ENCODE data around the gene OR8G1.
"Not testable (repeated sequence)": the region's sequence is repeated elsewhere in the genome, so short reads cannot be mapped to it uniquely, and the experiment has no call there.

OR8G1 gene

GRCh38 chr11:124240621-124241397 lies at the start of gene OR8G1:
TSS of gene OR8G1 (plus strand) at chr11:124241095. CDS start at chr11:124249676, 8,581 bp downstream.
- no peak for DNase-seq (ENCODE audit: low read depth)

- DNase-seq (ENCODE audit: low read depth), result no peak
These were observed 47.5 kb upstream of the OR8G1 start for GRCh38 chr11:124193221-124194010.

GRCh38 chr11:124194293-124195188 lies 46.4 kb upstream of the OR8G1 start:
- no peak for DNase-seq (ENCODE audit: low read depth)

- peak; percentile 8 for DNase-seq (ENCODE audit: low read depth)
These were observed 45.6 kb upstream of the OR8G1 start for GRCh38 chr11:124195189-124195734.

GRCh38 chr11:124197999-124198398 lies 42.9 kb upstream of the OR8G1 start:
- DNase-seq (ENCODE audit: low read depth), result no peak

GRCh38 chr11:124198897-124199296 lies 42.0 kb upstream of the OR8G1 start:
- no peak for DNase-seq (ENCODE audit: low read depth)

- DNase-seq (ENCODE audit: low read depth), result no peak
These were observed 41.2 kb upstream of the OR8G1 start for GRCh38 chr11:124199702-124200101.

GRCh38 chr11:124200671-124201070 lies 40.2 kb upstream of the OR8G1 start:
- no peak for DNase-seq (ENCODE audit: low read depth)

GRCh38 chr11:124202951-124203350 lies 37.9 kb upstream of the OR8G1 start:
- DNase-seq (ENCODE audit: low read depth), result no peak

- DNase-seq (ENCODE audit: low read depth), result no peak
These were observed 36.9 kb upstream of the OR8G1 start for GRCh38 chr11:124204008-124204407.

GRCh38 chr11:124207102-124207792 lies 33.6 kb upstream of the OR8G1 start:
- DNase-seq (ENCODE audit: low read depth), result no peak

GRCh38 chr11:124209824-124210357 lies 31.0 kb upstream of the OR8G1 start:
- DNase-seq (ENCODE audit: low read depth), result no peak

- DNase-seq (ENCODE audit: low read depth), result no peak
These were observed 30.5 kb upstream of the OR8G1 start for GRCh38 chr11:124210421-124210820.

GRCh38 chr11:124211321-124211720 lies 29.6 kb upstream of the OR8G1 start:
- DNase-seq (ENCODE audit: low read depth), result no peak

- no peak for DNase-seq (ENCODE audit: low read depth)
These were observed 26.9 kb upstream of the OR8G1 start for GRCh38 chr11:124214027-124214426.

GRCh38 chr11:124219126-124219525 lies 21.8 kb upstream of the OR8G1 start:
- DNase-seq (ENCODE audit: low read depth), result no peak

- DNase-seq (ENCODE audit: low read depth), result no peak
These were observed 18.5 kb upstream of the OR8G1 start for GRCh38 chr11:124222407-124222806.

- DNase-seq (ENCODE audit: low read depth), result not testable (repeated sequence)
These were observed 16.1 kb upstream of the OR8G1 start for GRCh38 chr11:124224618-124225423.

GRCh38 chr11:124225471-124225870 lies 15.4 kb upstream of the OR8G1 start:
- DNase-seq (ENCODE audit: low read depth), result no peak

- DNase-seq (ENCODE audit: low read depth), result no peak
These were observed 7.5 kb upstream of the OR8G1 start for GRCh38 chr11:124233376-124233775.
